CD4-positive, alpha-beta T cell treated with Interleukin-2 at 100 ng/mL for 4 hours (primary cell): ENCODE data around the gene CXCR6.

ENCODE experiments used
- DNase-seq: peaks from one replicate; pipeline ENCODE4 v3.0.0-alpha.2; 2020; ENCODE audit warnings: low spot score

The CXCR6 gene

GRCh38 chr3:45969116-45969515 is 25.9 kb downstream of the CXCR6 start:
- no peak for DNase-seq

GRCh38 chr3:45969953-45970352 is 26.7 kb downstream of the CXCR6 start:
- no peak for DNase-seq

DNA sequence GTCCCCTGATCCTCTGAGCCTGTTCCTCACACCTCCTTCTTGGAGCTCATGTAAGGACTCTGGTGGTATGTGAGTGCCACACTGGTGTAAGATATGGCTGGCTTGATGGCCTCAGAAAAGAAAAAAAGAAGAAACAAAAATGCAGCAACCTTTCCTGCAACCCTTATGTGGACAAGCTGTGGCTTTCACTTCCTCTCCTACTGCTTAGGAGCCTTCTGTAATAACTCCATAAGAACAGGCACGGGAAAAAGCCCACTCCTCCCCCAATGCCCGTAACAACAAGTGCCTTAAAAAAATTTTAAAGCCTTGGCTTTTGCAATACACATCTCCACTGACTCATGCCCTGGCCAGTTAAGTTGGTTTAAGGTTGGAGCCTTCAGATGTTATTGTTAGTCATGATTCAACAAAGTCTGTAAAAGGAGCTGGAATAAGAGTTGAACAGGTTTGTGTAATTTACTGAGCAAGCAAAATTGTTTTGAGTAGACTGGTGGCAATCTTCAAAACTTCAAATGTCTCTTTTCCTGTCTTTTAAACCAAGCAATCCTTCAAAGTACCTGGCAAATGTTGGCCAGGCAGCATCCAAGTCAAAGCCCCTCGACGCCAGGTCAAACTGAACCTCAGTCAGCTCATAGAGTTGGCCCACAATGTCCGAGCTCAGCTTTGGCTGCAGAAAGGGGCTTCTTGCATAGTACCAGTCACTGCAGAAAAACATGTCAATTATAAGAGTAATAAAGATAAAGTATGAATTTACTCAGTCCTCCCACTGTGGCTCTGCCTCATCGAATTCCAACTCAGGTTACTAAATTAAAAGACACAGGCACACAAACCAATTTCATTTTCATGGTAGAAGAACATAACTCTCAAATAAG is 29.5 kb downstream of the CXCR6 start:
- DNase-seq: peak; percentile 47

GRCh38 chr3:45974686-45975085 is 31.4 kb downstream of the CXCR6 start:
- DNase-seq: no peak

- DNase-seq: no peak
Measured at GRCh38 chr3:45975686-45976085, 32.4 kb downstream of the CXCR6 start.

GRCh38 chr3:45976191-45977091 is 33.2 kb downstream of the CXCR6 start:
- DNase-seq: peak; percentile 52

DNA sequence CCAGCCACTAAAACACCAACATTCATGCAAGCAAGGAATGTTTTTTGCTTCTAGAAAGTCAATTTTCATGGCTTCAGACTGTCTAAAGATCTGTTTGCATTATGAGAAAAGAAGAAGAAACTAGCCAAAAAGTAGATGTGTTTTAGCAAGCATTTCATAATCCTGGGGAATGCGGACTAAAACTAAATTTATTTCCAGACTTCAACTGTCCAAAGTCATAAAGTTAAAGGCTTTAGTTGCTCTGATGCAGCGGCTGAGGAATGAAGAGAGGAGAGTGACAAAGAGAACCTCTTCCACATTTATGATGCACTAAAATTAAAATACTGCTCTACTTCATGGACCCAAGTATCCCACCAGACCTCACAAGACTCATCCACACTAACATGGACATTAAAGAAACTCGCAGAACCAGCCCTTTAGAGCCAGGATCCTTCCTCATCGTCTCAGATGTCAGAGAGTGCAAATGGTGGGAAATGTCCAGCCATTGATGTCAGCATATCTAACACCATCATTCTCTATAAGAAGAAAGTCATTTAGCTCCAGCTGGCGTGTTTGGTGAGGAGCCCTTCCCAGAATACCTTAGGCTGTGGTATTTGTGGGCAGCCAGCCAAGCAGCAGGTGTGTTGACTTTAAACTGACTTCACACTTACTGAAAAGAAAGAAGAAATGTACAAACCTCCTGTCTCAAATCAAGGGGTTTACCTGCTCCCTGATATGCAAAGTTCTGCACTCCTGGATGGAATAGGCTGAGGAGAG is 34.9 kb downstream of the CXCR6 start:
- DNase-seq: peak; percentile 72

DNA sequence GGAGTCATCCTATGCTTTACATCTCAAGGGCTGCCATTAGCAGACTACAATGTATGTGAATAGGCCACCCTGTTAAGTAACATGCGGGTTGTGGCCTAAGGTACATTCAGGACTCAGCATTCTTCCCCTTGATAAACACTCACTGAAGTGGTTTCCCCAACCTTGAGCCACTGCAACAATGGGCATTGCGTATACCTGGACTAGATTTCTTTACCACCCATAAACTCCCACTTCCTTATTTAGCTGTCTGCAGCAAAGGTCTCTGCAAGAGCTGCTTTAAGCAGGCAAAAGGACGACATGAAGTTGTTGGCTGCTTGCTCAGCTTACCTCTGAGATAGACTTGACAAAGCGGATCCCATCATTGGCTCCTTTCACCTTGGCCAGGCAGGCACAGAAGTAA is 36.1 kb downstream of the CXCR6 start:
- DNase-seq: no peak

DNA sequence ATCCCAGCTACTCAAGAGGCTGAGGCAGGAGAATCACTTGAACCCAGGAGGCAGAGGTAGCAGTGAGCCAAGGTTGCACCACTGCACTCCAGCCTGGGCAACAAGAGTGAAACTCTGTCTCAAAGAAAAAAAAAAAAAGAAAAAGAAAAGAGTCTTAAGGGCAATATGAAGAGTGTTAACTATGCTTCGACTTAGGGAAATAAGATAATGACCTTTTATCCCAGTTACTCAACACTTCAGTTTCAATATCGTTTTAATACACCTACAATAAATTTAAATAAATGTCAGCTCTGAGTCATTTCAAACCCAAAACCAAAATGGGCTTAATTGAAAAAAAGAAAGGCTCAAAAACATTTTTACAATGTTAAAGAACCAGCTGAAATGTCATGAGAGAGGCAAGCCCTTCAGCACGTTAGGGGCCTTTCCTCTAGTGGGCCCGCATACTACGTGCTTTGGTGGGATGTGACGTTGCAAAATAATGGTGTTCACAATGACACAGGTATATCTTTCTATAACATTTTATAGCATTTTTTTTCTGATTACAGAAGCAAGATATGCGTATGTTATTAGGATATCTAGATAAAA is 37.1 kb downstream of the CXCR6 start:
- DNase-seq: peak; percentile 37

- no peak for DNase-seq
Measured at GRCh38 chr3:45980819-45981218, 37.6 kb downstream of the CXCR6 start.

GRCh38 chr3:45981346-45982074 is 38.2 kb downstream of the CXCR6 start:
- DNase-seq: no peak

DNA sequence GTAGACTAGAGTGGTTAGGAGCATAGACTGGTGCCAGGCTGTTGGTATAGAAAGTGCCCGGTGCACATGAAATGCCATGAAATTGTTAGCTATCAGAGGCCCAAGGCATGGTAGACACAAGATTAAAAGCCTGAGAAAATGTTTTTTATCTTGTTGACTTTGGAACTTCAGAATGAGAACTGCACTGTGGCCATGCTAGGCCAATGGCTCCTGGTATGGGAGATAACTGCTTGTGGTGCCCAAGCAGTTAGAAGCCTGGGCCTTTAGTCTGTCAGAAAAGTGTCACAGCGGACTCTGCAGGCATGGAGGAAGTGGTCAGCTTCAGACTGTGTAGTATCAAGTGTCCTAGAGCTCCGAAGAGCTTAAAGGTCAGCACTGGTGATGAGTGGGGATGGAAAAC is 40.5 kb downstream of the CXCR6 start:
- DNase-seq: no peak

- no peak for DNase-seq
Measured at GRCh38 chr3:45984331-45985312, 41.4 kb downstream of the CXCR6 start.

DNA sequence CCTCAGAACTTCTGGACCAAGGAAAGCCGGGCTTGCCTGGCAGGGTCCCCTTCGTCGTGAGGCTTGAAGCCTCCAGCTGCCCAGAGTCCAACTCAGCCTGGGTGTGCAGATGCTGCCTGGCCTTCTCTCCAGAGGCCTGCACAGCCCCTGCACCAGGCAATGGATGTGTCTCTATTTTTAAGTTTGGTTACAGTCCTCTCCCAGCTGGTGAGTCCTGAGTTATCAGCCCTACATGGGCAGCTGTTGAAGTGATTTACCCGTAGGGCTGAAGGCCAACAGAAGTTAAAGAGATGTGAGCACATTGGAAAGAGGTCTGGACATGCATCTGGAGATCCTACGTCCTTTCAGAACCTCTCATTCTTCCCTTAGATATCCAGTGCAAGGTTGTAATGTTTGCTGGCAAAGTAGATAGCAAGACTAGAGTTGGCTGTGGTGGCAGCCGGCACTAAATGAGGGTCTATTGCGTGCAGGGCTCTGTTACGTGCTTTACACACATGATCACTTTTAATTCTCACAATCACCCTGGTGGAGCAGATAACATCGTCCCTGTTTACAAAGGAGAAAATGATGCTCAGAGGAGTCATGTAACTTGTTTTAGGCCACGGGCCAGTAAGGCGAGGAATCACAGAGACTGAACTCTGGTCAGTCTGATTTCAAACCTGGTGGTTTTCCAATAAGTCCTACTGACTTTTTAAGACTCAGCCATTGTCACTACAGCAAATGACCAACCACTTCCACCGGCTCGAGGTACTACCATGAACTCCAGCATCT is 42.5 kb downstream of the CXCR6 start:
- no peak for DNase-seq

- no peak for DNase-seq
Measured at GRCh38 chr3:45986303-45986982, 43.2 kb downstream of the CXCR6 start.

GRCh38 chr3:45987368-45988291 is 44.4 kb downstream of the CXCR6 start:
- no peak for DNase-seq

DNA sequence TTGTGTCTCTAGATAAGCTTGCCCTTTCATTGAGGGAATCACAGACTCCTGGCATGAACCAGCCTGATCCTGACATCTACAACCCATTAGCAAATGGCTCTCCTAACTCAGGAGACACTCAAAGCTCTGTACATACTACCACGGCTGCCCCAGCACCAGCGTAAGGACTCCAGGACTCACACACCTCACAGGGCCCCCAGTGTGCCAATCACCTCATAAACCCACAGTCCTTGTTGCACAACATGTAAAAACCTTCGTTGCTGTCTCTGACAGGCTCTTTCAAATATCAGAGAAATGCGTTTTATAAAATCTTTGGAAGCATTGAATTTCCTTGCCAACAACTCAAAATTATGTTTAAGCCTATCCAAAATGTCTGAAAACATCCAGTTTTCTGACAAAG is 45.1 kb downstream of the CXCR6 start:
- no peak for DNase-seq
